Left cardiac atrium (tissue), 4 donors: ENCODE data around the gene TOM1L2. TPM values are rescaled to one million over a fixed set of nuclear protein-coding genes. Genes with fewer than 3 reads are reported as not detected.

Experiments
- ATAC-seq, 2 donors: fragments of 200-7000 bp; cut with Tn5 transposase; one replicate each; pipeline ENCODE4 v1.9.1; 2020; ENCODE audit warnings: mild to moderate bottlenecking in 2 of 2, moderate library complexity in 2 of 2
- DNase-seq: peaks from one replicate; pipeline ENCODE4 v3.0.0-alpha.2; 2020
- intact Hi-C, 2 donors: fragments of 100-400 bp; cut with DNase I; formaldehyde crosslinking; loops; one replicate each; pipeline versions ENCODE4 v1.14.1 to v1.15.1; 2022 to 2023
- long read RNA-seq: library from polyadenylated mRNA; unstranded; transcript quantifications from one replicate; pipeline ENCODE4 v2.0.0, GENCODE V29; 2021
- total RNA-seq, 2 donors: library from RNA; stranded (reverse); fragmentation: NEBNext Ultra II Directional; extraction: Animal tissue kit (Norgen Biotek cat#: 25700); gene quantifications; one replicate each; pipeline ENCODE4 v1.2.1, GENCODE V29; 2021
- donor health status: DM: no; HTN: yes; CAD: no.
- donor health status: DM: no; HTN: yes; CAD: no; lungs with severe emphysema.
- donor health status: DM: yes; HTN: yes; CAD: no.
- donor health status: Dilated cardiomyopathy.

The TOM1L2 gene
- 100 to 1,000 TPM; 179 to 183 TPM for total RNA-seq
- long read RNA-seq, partial matches to known transcripts = 8 of 163 reads
- long read RNA-seq, other reads (novel, unspliced or antisense) = 153 of 163 reads

GRCh38 chr17:17972126-17972951 lies at the start of gene TOM1L2, which contains the start of gene DRC3:
TSS of gene TOM1L2 (minus strand) at chr17:17972400. CDS start at chr17:17972313, 87 bp downstream.
TSS of gene DRC3 (plus strand) at chr17:17972862. CDS start at chr17:17977599, 4,737 bp downstream.
- intact Hi-C loops = no loop called here
- DNase-seq (peak; percentile 100), ATAC-seq (peak; percentile 96 to 98)

GRCh38 chr17:18021372-18021771 lies 49.2 kb upstream of the TOM1L2 start:
- DNase-seq (no peak), ATAC-seq (no peak)
- intact Hi-C loops = no loop called here

DNA sequence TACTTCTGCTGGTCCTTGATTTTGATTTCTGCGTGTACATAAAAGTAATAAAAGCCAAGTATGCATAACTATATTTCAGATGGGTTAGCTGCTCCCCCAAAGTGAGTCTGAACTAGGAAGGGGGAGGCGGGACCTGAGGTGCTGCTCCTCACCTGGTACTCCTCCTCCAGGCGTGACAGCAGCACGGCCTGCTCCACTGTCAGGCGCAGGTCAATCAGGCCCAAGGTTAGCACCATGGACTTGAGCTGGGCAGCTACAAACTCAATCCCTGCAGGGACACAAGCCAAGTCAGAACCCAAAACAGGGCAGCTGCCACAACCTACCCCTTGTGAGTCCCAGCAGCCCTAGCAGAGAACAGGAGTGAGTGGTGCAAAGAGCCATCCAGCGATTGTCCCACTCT lies 48.8 kb upstream of the TOM1L2 start:
- no peak for DNase-seq
- intact Hi-C loops = no loop called here
- ATAC-seq = no peak

DNA sequence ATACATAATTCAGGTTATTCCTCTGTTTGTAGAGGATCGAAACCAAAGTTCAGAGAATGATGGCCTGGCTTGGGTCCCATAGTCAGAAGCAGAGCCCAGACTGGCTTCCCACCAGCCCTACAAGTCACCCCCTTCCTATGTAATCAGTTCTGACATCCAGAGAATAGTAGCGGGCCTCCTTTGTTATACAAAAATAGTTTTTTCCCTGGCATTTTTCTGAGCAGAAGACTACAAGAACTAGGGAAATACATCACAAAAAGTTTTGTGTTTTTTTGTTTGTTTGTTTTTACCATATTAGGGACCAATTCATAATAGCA lies 47.6 kb upstream of the TOM1L2 start:
- intact Hi-C loops = no loop called here

DNA sequence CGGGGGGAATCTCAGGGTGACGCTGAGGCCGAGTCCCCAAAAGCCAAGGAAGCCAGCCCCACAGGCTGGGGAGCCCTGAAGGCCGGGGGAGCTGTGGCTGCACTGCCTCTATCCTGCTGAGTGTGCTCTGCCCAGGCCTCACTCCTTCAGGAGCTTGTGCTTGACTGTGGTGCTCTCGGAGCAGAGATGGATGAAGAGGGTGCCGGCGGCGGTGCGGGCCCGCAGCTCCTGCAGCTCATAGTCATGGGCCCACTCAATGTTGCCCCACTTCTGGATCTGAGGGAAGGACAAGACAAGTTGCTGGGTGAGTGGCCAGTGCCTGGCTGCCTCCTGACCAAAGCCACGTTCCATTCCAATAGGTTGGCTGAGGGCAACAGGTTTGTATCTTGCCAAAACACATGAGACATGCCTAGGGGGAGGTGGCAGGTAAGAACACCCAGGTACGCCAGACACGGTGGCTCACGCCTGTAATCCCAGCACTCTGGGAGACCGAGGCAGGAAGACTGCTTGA lies 46.3 kb upstream of the TOM1L2 start:
- intact Hi-C loops = no loop called here
- DNase-seq = no peak
- ATAC-seq = peak in 1 of 2 donors; percentile 4

More for the DNA sequence above, 47.6 kb upstream of the TOM1L2 start:
- DNase-seq (no peak), ATAC-seq (no peak)

DNA sequence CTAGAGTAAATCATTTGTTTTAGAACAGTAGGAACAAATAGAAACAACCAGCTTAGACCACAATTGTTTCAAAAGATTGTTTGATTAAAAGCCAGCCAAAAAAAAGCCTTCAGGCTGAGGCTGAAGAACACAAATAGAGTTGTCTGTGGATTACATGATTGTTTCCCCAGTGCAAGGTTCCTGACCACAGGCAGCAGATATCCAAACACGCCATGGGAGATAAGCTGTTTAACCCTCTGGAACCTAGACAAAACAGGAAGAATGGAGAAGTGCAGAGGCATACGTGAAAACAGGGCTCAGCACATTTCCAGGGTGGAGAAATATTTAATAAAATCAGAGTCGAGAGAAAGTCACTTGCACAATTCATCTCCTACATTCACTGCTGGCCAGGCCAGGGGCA lies 45.8 kb upstream of the TOM1L2 start:
- ATAC-seq = peak; percentile 13 to 40

GRCh38 chr17:18016426-18016825 lies 44.2 kb upstream of the TOM1L2 start:
- intact Hi-C loops = no loop called here
- DNase-seq = no peak
- ATAC-seq = no peak

More for the DNA sequence above, 45.8 kb upstream of the TOM1L2 start:
- no peak for DNase-seq
- intact Hi-C loops = no loop called here

- DNase-seq = no peak
- intact Hi-C loops = no loop called here
- ATAC-seq = no peak
These were observed 43.4 kb upstream of the TOM1L2 start for GRCh38 chr17:18015593-18015992.

- ATAC-seq = no peak
- intact Hi-C loops = no loop called here
- no peak for DNase-seq
These were observed 41.8 kb upstream of the TOM1L2 start for GRCh38 chr17:18014006-18014405.

DNA sequence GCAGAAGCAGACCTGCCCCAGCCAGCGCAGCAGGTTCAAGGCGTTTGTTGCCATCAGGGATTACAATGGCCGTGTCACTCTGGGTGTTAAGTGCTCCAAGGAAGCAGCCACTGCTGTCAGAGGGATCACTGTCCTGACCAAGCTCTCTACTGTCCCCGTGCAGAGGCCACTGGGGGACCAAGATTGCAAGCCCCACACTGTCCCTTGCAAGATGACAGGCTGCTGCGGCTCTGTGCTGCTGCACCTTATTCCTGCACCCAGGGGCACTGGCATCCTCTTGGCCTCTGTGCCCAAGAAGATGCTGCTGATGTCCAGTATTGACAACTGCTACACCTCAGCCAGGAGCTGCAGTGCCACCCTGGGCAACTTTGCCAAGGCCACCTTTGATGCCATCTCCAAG lies 39.1 kb upstream of the TOM1L2 start:
- DNase-seq (no peak), ATAC-seq (no peak)
- intact Hi-C loops = no loop called here

DNA sequence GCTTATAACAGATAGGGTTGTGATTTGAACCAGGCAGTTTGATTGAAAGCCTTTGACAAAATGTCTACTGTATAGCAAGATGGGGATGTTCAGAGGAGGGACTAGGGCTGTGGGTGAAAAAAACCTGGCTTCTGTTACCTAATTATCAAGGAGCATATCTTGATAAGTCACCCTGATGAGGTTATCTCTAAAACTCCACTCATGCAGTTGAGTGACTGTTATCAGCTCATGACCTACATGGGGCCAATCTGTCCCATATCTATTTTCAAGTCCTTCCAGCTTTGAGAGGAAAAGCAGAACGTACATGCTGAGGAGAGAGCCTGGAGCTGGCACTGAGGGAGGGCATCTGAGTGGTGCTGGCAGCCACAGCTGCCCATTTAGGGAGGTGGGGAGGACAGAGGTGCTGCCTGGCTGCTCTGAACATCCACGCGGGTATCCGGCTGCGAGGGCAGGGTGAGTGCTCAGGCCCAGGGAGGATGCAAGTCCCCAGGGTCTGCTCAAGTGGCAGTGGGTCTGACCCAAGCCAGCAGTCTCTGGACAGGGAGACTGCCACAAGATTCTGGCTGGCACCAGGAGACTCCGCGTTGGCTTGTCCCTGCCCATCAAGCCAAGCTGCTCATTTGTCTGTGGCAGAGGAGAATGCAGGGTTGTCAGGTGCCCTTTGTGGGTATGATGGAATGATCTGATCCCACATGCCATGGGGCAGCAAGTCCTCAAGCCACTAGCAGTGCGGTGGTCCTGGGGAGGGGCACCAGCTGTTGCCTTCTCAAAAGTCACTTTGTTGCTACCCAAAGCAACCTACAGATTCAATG lies 37.6 kb upstream of the TOM1L2 start:
- intact Hi-C loops = no loop called here
- no peak for DNase-seq
- ATAC-seq = peak; percentile 76 to 78

GRCh38 chr17:18008496-18009268 lies 36.5 kb upstream of the TOM1L2 start:
- intact Hi-C loops = no loop called here
- DNase-seq = no peak
- no peak for ATAC-seq

DNA sequence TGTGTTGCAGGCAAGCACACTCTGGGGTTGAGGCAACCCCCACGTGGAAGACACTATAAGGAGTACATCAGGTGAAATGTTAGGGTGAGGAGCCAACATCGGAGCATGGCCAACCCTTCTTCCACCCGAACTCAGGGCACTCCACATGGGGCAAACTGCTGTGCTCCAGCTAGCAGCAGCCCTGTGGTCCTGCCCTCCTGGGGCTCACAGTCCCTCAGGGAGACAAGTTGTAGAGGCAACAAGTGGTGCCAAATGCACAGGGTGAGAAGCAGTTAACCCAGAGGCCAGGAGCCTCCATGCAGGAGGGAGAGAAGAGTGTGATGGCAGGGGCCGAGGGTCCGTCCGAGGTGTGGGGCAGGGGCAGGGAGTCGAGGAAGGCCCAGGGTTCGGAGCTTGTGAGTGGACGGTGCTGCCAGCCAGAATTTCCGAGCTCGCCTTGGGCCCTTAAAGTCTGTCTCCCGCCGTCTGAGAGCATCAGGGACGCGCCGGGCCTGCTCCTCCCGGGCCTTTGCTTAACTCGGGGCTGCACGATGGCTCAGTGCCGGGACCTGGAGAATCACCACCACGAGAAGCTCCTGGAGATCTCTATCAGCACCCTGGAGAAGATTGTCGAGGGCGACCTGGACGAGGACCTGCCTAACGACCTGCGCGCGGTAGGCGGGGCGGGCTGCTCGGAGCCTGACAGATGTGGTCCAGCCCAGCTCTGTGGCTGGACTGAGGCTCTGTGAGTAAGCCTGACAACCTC lies 34.5 kb upstream of the TOM1L2 start:
- intact Hi-C loops = no loop called here
- no peak for ATAC-seq
- no peak for DNase-seq

GRCh38 chr17:18005496-18005895 lies 33.3 kb upstream of the TOM1L2 start:
- ATAC-seq (no peak), DNase-seq (no peak)
- intact Hi-C loops = no loop called here

DNA sequence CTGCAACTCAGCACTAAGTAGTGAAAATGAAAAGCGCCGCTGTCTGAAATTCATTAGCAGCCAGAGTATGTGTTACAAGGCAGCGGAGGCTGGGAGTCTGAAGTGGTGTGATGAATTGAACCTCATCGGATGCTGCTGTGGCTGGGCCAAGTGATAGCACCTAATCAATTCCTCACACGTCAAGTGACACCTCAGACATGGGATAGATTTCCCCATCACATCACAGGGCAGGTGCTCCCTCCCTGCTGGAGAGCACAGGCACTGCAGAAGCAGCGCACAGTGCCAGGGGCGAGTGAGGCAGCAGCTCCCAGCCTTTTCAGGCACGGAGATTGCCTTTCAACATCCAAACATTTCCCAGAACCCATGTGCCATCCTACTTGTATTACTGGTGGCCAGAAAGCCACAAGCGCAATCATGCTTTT lies 32.7 kb upstream of the TOM1L2 start:
- intact Hi-C loops = no loop called here
- peak in 1 of 2 donors; percentile 21 for ATAC-seq
- no peak for DNase-seq

DNA sequence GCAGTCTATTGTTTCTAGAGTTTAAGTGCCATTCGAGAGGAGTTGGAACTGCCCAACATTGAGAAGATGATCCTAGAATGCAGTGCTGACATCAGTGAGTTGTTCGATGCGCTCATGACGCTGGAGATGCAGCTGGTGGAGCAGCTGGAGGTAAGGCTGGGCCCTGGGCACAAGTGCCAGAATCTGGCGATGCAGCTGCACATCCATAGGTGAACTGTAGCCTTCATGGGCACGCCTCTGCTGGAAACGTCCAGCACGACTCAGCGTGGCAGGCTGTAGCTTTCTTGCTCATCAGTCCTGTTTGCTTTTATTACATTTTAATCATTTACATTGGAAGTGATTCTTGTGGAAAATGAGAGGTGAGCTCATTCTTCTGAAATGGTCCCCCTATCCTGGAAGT lies 32.1 kb upstream of the TOM1L2 start:
- no peak for ATAC-seq
- intact Hi-C loops = no loop called here
- DNase-seq = no peak

- no peak for ATAC-seq
- intact Hi-C loops = no loop called here
- no peak for DNase-seq
These were observed 30.0 kb upstream of the TOM1L2 start for GRCh38 chr17:18002171-18002570.

GRCh38 chr17:18000030-18000408 lies 27.8 kb upstream of the TOM1L2 start:
- DNase-seq (no peak), ATAC-seq (no peak)

More at GRCh38 chr17:18000030-18000408, 27.8 kb upstream of the TOM1L2 start:
- intact Hi-C loops = no loop called here
